Keratinocyte (primary cell): Measurements from ENCODE around the gene ESRRB.

Experiments
- CTCF ChIP-seq, 3 experiments: IDR thresholded peaks in 1 of 3; conservative IDR thresholded peaks in 1 of 3; optimal IDR thresholded peaks in 1 of 3; 2 replicates in 2 of 3; 3 replicates in 1 of 3; pipeline versions ENCODE3 to v1.5.1; 2011; ENCODE audit warnings: low read length in 3 of 3, mild to moderate bottlenecking in 3 of 3, moderate library complexity in 2 of 3, control low read depth in 1 of 3, inconsistent platforms in 1 of 3; ENCODE audit not compliant: insufficient read depth in 2 of 3; ENCODE audit errors: extremely low read depth in 1 of 3
- EZH2 ChIP-seq: IDR thresholded peaks from one replicate; pipeline ENCODE4 v1.6.1; 2012; ENCODE audit warnings: inconsistent platforms, mild to moderate bottlenecking, low read length, moderate library complexity

- TF ChIP-seq CTCF (optimal IDR thresholded peaks at IDR 0.05 in 1 of 3, IDR thresholded peaks at IDR 0.05 in 1 of 3, conservative IDR thresholded peaks at IDR 0.05 in 1 of 3; ENCODE audit: extremely low read depth in 1 of 3, insufficient read depth in 2 of 3, low read length in 3 of 3) (no peak), EZH2 (no peak)
Observed at GRCh38 chr14:76396714-76397187, 20.8 kb downstream of the ESRRB start.
